SK-N-SH (cell line): ENCODE results near the gene FMNL2. TPM values are rescaled to one million over a fixed set of nuclear protein-coding genes. Genes with fewer than 3 reads are reported as not detected.

Source experiments
- CTCF ChIA-PET: fragments of 300-600, 350-600 bp; formaldehyde crosslinking; extraction: SDS; loops from one replicate; lab custom pipeline; 2021; lab: Yijun Ruan, JAX
- POLR2A ChIA-PET: fragments of 350-600 bp; sonication (Branson Sonifier 250); formaldehyde crosslinking; extraction: SDS; loops from one replicate; lab custom pipeline; 2020; ENCODE audit warnings: antibody characterized with exemption, inconsistent platforms; lab: Yijun Ruan, JAX
- DNase-seq: peaks from one replicate; pipeline ENCODE4 v3.0.0; 2012
- H2AFZ ChIP-seq: fragments of 200-600 bp; sonication (generic); 2 replicates; pipeline ENCODE4 v1.8.1; 2016; ENCODE audit warnings: antibody characterized with exemption, mild to moderate bottlenecking, low read depth
- H3F3A ChIP-seq: fragments of 200-600 bp; sonication (generic); replicated peaks from 2 replicates; pipeline ENCODE3; 2016; ENCODE audit warnings: antibody characterized with exemption, mild to moderate bottlenecking; ENCODE audit not compliant: insufficient read depth
- H3K27ac ChIP-seq, 2 experiments: fragments of 200-500 bp in 1 of 2; fragments of 200-600 bp in 1 of 2; sonication (Bioruptor generic) in 1 of 2; sonication (generic), shearing (Covaris generic) in 1 of 2; 2 replicates each; pipeline versions ENCODE4 v1.5.1 to v1.6.1; 2014 to 2016; ENCODE audit warnings: low read depth in 2 of 2, inconsistent platforms in 1 of 2, low read length in 1 of 2, mild to moderate bottlenecking in 1 of 2, mixed read lengths in 1 of 2
- H3K27me3 ChIP-seq: fragments of 200-600 bp; sonication (generic), shearing (Covaris generic); 2 replicates; pipeline ENCODE4 v1.6.1; 2016; ENCODE audit warnings: mixed run types; ENCODE audit not compliant: insufficient read depth
- H3K36me3 ChIP-seq, 2 experiments: fragments of 200-500 bp in 1 of 2; fragments of 200-600 bp in 1 of 2; sonication (Bioruptor generic) in 1 of 2; sonication (generic) in 1 of 2; replicated peaks in 1 of 2; 2 replicates each; pipeline versions ENCODE3 to v1.5.1; 2014 to 2016; ENCODE audit warnings: low read length in 1 of 2, mild to moderate bottlenecking in 1 of 2; ENCODE audit not compliant: insufficient read depth in 2 of 2, control insufficient read depth in 1 of 2
- H3K4me1 ChIP-seq, 2 experiments: fragments of 200-500 bp in 1 of 2; fragments of 200-600 bp in 1 of 2; sonication (Bioruptor generic) in 1 of 2; sonication (generic), shearing (Covaris generic) in 1 of 2; 2 replicates each; pipeline versions ENCODE4 v1.5.1 to v1.6.1; 2014 to 2016; ENCODE audit warnings: low read depth in 1 of 2, low read length in 1 of 2, mixed run types in 1 of 2; ENCODE audit not compliant: insufficient read depth in 2 of 2, control insufficient read depth in 1 of 2
- H3K4me2 ChIP-seq: fragments of 200-600 bp; sonication (generic), shearing (Covaris generic); 2 replicates; pipeline ENCODE4 v1.6.1; 2017; ENCODE audit warnings: mixed run types
- H3K4me3 ChIP-seq, 2 experiments: fragments of 200-500 bp in 1 of 2; fragments of 200-600 bp in 1 of 2; sonication (Bioruptor generic) in 1 of 2; sonication (generic), shearing (Covaris generic) in 1 of 2; 2 replicates each; pipeline versions ENCODE4 v1.5.1 to v1.8.1; 2014 to 2016; ENCODE audit warnings: low read depth in 2 of 2, inconsistent platforms in 1 of 2, low read length in 1 of 2, mild to moderate bottlenecking in 1 of 2, mixed read lengths in 1 of 2, moderate library complexity in 1 of 2
- H3K79me2 ChIP-seq: fragments of 200-600 bp; sonication (generic); 2 replicates; pipeline ENCODE4 v1.8.1; 2017; ENCODE audit warnings: mild to moderate bottlenecking; ENCODE audit not compliant: insufficient read depth
- H3K9ac ChIP-seq: fragments of 200-600 bp; sonication (generic); 2 replicates; pipeline ENCODE4 v1.6.1; 2017; ENCODE audit warnings: mixed run types
- H3K9me2 ChIP-seq: fragments of 200-600 bp; sonication (generic); 2 replicates; pipeline ENCODE4 v1.6.1; 2017; ENCODE audit warnings: mixed run types
- H3K9me3 ChIP-seq: fragments of 200-600 bp; sonication (generic); 2 replicates; pipeline ENCODE4 v1.6.1; 2017; ENCODE audit warnings: mixed run types, mild to moderate bottlenecking, moderate library complexity
- H4K20me1 ChIP-seq: fragments of 200-600 bp; sonication (generic); 2 replicates; pipeline ENCODE4 v1.6.1; 2017; ENCODE audit warnings: mild to moderate bottlenecking, mixed run types; ENCODE audit not compliant: insufficient read depth
- CTCF ChIP-seq: fragments of 200-600 bp; sonication (generic); IDR thresholded peaks from 2 replicates; pipeline ENCODE4 v1.6.1; 2017; ENCODE audit warnings: antibody characterized with exemption, mild to moderate bottlenecking, moderate library complexity
- EP300 ChIP-seq, 2 experiments: IDR thresholded peaks; 2 replicates each; pipeline versions ENCODE4 v1.4.0 to v1.6.1; 2012; ENCODE audit warnings: borderline replicate concordance in 1 of 2, low read depth in 1 of 2, low read length in 1 of 2
- EZH2phosphoT487 ChIP-seq: fragments of 200-600 bp; sonication (generic); IDR thresholded peaks from 2 replicates; pipeline ENCODE4 v1.6.1; 2017; ENCODE audit warnings: low read depth, mixed run types, mild to moderate bottlenecking, antibody characterized with exemption, moderate library complexity, borderline replicate concordance
- FOXJ3 ChIP-seq: sonication (generic); formaldehyde crosslinking; IDR thresholded peaks from 2 replicates; pipeline ENCODE4 v1.5.1; 2020; ENCODE audit warnings: mild to moderate bottlenecking, missing genetic modification reagents
- GATA2 ChIP-seq: sonication (generic); formaldehyde crosslinking; IDR thresholded peaks from 2 replicates; pipeline ENCODE4 v1.5.0; 2020; ENCODE audit warnings: mild to moderate bottlenecking, missing genetic modification reagents
- IRF3 ChIP-seq: fragments of 150-350 bp; IDR thresholded peaks from 2 replicates; pipeline ENCODE4 v1.6.1; 2016; ENCODE audit warnings: mild to moderate bottlenecking, low read depth, low read length
- JUND ChIP-seq: IDR thresholded peaks from 2 replicates; pipeline ENCODE4 v1.4.0; 2012
- MXI1 ChIP-seq: IDR thresholded peaks from 2 replicates; pipeline ENCODE4 v1.6.1; 2012; ENCODE audit warnings: mild to moderate bottlenecking, low read depth, low read length, improper control_type of control experiment
- NFIC ChIP-seq: IDR thresholded peaks from 2 replicates; pipeline ENCODE4 v1.4.0; 2012; ENCODE audit warnings: borderline replicate concordance
- RAD21 ChIP-seq: IDR thresholded peaks from 2 replicates; pipeline ENCODE4 v1.6.1; 2012; ENCODE audit warnings: mild to moderate bottlenecking, low read length
- RXRA ChIP-seq: IDR thresholded peaks from 2 replicates; pipeline ENCODE4 v1.4.0; 2012; ENCODE audit warnings: low read depth, mild to moderate bottlenecking, borderline replicate concordance
- SMC3 ChIP-seq: IDR thresholded peaks from 2 replicates; pipeline ENCODE4 v1.6.1; 2012; ENCODE audit warnings: low read depth, low read length, improper control_type of control experiment
- TAF1 ChIP-seq: IDR thresholded peaks from 2 replicates; pipeline ENCODE4 v1.6.1; 2012; ENCODE audit warnings: low read depth, mild to moderate bottlenecking, low read length, moderate library complexity, borderline replicate concordance
- TCF12 ChIP-seq: IDR thresholded peaks from 2 replicates; pipeline ENCODE4 v1.4.0; 2012
- YY1 ChIP-seq: IDR thresholded peaks from 2 replicates; pipeline ENCODE4 v1.4.0; 2012; ENCODE audit warnings: low read depth, mild to moderate bottlenecking
- ZBTB33 ChIP-seq: IDR thresholded peaks from 2 replicates; pipeline ENCODE4 v1.4.0; 2012; ENCODE audit warnings: low read depth, borderline replicate concordance
- WGBS: methylation state at CpG from one replicate; pipeline ENCODE4 v1.1.6; 2017; ENCODE audit warnings: low lambda C conversion rate; 5-methylcytosine and 5-hydroxymethylcytosine counted together
- polyA plus RNA-seq, 3 experiments: library from polyadenylated mRNA; depleted of rRNA; stranded (reverse); fragments of >200 nt; gene quantifications; 2 replicates each; pipeline ENCODE4 v1.2.3, GENCODE V29; 2012

FMNL2 gene
- polyA plus RNA-seq, 1 of the 3 experiments (the other 2 are of a cell fraction), result 14.5 TPM

DNA sequence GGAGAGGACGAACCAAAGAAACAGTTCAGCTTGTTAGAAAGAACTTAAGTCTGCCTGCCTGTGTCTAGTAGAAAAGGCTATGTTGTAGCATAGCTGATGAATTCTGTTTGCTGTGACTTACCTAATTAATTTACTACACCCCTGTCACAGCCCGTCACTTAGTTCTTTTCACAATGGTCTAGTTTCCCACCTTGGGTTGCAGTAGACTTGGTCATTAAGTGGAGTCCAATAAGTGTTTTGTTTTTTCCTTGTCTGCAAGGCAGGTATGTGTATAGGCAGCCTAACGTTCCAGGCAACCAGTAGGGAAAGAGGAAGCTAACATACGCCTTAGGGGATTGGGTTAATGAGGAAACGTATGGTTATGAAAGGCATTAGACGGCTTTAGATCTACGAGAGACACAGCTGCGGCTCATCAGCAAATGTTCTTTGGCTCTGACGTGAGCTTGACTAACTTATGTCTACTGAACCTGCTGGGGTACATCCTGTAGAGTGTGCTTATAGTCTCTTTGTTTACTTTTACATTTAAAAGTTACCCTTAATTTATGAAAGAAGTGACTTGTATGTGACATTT is 202.2 kb downstream of the FMNL2 start:
- Histone ChIP-seq H3F3A (peaks cover 2% of the 10 kb centered on the region), H3K9me2 (no peaks in the 10 kb centered on the region), H3K27ac (peak overlapping the region in 1 of 2 experiments; percentile 34; a peak in 2 of 4 replicates), H3K36me3 (no peaks in the 10 kb centered on the region), H4K20me1 (no peaks in the 10 kb centered on the region), H3K4me1 (peaks cover 20 to 23% of the 10 kb centered on the region in 2 experiments), H3K79me2 (peaks cover 9% of the 10 kb centered on the region; the same call in 1 of the 2 replicates), H3K4me3 (no peak overlapping the region), H3K9me3 (no peaks in the 10 kb centered on the region), H3K4me2 (no peak overlapping the region), H2AFZ (no peak overlapping the region), H3K27me3 (no peaks in the 10 kb centered on the region), H3K9ac (no peak overlapping the region)
- TF ChIP-seq MXI1 (no peak), GATA2 (CRISPR knock-in tag) (no peak), YY1 (no peak), TCF12 (no peak), RAD21 (no peak)
- peak; percentile 29 for DNase-seq
- CTCF ChIA-PET, result interaction anchor here (1.1 kb wide), 3 partner anchors 26 to 98 kb away, joined by 3 to 4 read pairs (median 3); no protein-coding TSS in a partner anchor
- POLR2A ChIA-PET, result no interaction called here
- WGBS, result 82% methylated on average over 9 of the region's 9 CpGs

DNA sequence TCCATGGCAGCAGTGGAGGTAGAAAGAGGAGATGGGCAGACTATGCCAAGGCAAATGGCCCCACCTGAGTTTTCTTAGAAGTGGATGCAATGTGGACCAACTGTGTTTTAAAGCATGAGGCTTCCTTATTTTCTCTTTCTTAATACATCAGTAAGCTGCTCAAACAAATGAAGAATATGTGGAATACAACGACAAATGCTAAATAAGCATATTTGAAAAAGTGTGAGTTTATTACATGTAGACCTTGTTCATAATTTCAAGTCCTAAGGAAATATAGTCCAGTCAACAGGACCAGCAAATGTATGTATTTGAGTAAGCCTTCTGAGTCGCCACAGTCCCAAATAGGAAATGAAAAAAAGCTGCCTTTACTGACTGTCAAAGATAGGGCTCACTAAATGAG is 204.4 kb downstream of the FMNL2 start:
- 93% methylated on average over 2 of the region's 2 CpGs for WGBS
- peaks cover 20% of the 10 kb centered on the region for H3F3A ChIP-seq
- H3K9ac ChIP-seq, result no peak overlapping the region
- H3K4me1 ChIP-seq, result peaks cover 32 to 35% of the 10 kb centered on the region in 2 experiments
- no peaks in the 10 kb centered on the region for H3K27me3 ChIP-seq
- no peak for TF ChIP-seq JUND
- TF ChIP-seq TAF1, result no peak
- no peak for TF ChIP-seq IRF3
- no peak for TF ChIP-seq EZH2phosphoT487
- TF ChIP-seq SMC3, result no peak
- no peak for TF ChIP-seq ZBTB33
- TF ChIP-seq RXRA, result no peak
- TF ChIP-seq NFIC, result no peak
- no peak for TF ChIP-seq CTCF
- TF ChIP-seq EP300 (IDR thresholded peaks at IDR 0.05; ENCODE audit: borderline replicate concordance in 1 of 2, low read depth in 1 of 2, low read length in 1 of 2), result no peak
- no peak for TF ChIP-seq FOXJ3 (CRISPR knock-in tag)
- H3K9me2 ChIP-seq, result no peaks in the 10 kb centered on the region
- 0 out of 2 replicates have a peak, but pooled peaks cover 6% of the 10 kb centered on the region for H3K79me2 ChIP-seq
- H4K20me1 ChIP-seq, result no peaks in the 10 kb centered on the region
- H3K4me3 ChIP-seq, result no peak overlapping the region
- no peak overlapping the region for H2AFZ ChIP-seq
- ChIA-PET CTCF (interaction anchor here (0.8 kb wide), 1 partner anchor 502 kb away, joined by 4 read pairs; no protein-coding TSS in a partner anchor), POLR2A (no interaction called here)
- no peak for DNase-seq
- H3K27ac ChIP-seq, result no peak overlapping the region
- H3K36me3 ChIP-seq, result no peaks in the 10 kb centered on the region
- H3K4me2 ChIP-seq, result no peak overlapping the region
- H3K9me3 ChIP-seq, result no peaks in the 10 kb centered on the region
